Stimulated activated CD4-positive, alpha-beta T cell treated with anti-CD3 and anti-CD28 coated beads, Interleukin-4, amount 100 ng/mL, for 1 hour (primary cell): ENCODE results near the gene ADARB1.

Experiments used
- DNase-seq: peaks from one replicate; pipeline ENCODE4 v3.0.0-alpha.2; 2020

Gene ADARB1

DNA sequence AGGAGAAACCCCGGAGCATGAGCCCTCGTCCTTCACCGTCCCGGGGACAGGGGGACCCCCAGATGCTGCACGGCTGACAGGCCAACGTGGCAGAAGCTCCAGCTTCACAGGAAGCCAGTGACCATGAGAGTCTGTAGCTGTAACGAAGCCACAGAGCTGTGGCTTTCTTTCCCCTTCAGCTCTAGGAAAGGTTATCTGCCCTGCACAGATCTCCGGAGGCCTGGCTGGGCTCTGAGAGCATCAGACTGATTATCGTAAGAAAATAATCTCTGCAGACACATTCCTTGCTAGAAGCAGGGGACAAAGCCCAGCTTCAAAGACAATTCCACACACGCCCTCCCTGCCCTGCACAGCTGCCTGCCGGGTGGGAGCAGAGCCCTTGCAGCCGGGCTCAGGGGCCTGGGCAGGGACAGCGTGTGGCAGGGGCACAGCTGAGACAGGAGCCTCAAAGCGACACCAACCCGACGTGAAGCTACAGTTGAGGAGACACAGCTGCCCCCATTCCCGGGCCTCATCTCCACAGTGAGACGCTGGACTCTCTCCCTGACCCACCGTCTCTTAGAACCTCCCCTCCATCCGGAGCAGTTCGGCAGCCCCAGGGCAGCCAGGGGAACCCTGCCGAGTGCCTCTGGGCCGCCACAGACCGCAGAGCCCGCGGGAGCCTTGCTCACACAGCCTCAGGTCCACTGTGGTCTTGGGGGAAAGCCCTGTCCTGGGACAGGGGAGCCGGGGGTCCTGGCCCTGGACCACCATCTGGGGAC lies 182.7 kb downstream of the ADARB1 start:
- no peak for DNase-seq

GRCh38 chr21:45257673-45258341 lies 183.4 kb downstream of the ADARB1 start:
- DNase-seq, result no peak

DNA sequence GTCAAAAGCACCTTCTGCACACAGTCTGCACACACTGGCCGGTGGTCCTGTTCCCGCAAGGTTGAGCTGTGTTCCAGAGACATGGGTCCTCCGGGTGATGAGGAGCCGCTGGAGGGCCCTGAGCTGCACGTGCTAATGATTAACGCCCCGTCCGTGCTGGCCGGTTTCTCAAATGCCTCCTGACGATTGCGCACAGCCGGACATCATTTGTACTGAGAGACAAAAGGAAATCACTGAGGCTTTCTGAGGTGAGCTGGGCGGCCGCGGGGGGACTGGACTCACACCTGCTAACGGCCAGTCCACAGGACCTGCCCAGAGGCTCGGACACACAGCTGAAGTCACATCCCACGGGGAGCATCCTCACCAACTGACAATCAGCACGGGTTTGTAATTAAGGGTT lies 184.1 kb downstream of the ADARB1 start:
- DNase-seq, result no peak

- DNase-seq, result no peak
Observed at GRCh38 chr21:45259206-45259840, 184.9 kb downstream of the ADARB1 start.

DNA sequence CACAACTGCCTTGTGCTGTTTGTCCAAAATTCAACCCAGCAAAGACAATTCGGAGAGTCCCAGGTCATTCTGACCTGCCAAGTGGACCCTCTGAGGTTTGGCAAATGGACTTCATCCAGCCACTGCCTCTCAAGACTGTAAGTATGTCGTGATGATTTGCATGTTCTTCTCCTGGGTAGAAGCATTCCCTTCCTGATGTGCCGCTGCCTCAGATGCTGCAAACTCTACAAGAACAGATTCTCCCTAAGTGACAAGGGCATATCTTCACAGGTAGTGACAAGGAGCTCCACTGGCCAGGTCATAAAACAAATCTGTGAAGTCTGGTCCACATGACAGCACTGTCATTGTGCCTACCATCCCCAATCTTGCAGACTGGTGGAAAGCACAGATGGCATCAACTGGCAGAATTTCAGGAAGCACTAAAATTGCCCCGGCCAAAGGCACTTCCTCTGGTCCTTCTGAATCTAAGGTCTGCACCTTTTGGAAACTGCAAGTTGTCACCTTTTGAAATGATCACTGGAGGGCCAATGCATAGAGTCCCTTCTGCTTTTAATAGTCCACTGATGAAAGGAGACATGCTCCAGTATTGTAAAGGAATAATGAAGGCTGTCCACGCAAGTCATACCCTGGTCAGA lies 185.9 kb downstream of the ADARB1 start:
- no peak for DNase-seq

DNA sequence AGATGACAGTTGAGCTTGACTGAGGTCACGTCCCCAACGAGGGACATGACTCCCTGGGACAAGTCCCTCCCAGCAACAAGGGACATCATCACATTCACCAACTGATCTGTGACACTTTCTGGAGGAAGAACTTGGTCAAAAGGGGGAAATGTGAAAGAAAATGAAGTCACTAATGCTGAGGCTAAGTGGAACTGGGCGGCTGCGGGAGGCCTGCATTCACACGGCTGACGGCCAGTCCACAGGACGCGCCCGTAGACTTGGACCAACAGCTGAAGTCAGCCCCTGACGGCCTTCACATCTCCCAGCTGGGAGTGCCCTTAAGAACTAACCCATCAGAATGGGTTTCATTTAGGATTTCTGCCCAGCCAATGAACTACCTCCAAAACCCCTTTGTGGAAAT lies 186.7 kb downstream of the ADARB1 start:
- DNase-seq, result no peak

GRCh38 chr21:45262041-45262581 lies 187.7 kb downstream of the ADARB1 start:
- no peak for DNase-seq

DNA sequence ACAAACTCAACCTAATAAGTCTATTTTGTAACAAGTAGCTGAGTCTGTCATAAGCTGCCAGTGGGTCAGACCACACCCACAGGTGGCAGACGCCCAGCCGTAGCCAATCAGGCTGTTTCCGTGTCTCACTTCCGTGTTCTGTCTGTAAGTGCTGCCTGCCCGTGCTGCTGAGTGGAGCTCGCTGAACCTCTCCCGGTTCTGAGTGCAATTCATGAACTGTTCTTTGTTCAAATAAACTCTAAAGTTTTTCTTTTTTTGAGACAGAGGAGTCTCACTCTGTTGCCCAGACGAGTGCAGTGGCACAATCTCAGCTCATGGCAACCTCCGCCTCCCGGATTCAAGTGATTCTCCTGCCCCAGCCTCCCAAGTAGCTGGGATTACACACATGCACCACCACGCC lies 188.2 kb downstream of the ADARB1 start:
- no peak for DNase-seq

DNA sequence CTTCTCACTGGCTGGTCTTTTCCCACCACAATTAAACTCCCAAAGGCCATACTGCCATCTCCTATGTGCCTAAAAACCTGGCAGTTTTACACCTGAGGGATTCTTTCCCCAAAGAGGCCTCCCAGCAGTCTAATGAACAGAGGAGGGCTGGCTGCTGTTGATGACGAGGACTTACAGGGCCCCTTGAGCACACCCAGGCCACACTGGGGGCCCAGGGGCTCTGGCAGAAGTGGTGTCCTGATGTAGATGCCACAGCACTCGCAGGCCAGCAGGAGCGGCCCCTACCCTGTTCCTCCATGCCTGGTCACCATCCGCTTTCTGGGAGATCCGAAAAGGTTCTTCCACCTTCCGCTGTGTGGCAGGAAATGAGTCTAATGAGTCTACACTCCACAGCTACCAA lies 189.2 kb downstream of the ADARB1 start:
- no peak for DNase-seq

DNA sequence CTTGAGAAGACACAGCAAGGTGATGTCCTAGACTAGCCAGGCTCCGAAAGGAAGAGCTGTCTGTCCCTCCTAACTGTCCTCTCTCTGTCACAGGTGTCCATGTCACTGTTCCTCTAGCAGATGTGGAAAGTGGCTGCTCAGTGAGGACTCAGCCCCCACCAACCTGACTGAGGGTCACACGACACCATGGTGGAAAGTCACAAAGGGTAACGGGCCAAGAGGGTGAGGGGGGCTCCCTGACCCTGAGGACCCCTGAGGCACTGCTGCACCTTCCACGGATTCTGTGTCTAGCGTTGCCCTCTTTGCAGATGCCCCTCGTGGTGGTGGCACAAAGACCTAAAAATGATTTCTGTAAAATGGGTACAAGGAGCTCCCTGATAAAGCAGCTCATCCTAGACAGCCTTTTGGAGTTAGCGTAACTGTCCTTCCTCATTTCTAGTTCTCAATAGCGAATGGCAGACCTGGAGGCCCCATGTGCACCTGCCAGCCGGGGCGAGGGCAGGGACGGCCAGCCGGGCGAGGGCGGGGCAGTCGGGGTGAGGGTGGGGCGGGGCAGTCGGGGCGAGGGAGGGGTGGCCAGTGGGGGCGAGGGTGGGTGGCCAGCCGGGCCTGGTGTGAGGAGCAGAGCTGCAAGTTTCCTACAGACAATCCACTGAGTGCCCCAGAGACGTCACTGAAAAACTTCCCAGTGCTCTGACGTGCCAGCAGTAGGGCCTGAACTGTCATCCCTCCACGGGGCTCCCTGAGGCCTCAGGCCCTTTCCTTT lies 189.9 kb downstream of the ADARB1 start:
- DNase-seq, result no peak

- DNase-seq, result no peak
Observed at GRCh38 chr21:45264912-45265515, 190.6 kb downstream of the ADARB1 start.

DNA sequence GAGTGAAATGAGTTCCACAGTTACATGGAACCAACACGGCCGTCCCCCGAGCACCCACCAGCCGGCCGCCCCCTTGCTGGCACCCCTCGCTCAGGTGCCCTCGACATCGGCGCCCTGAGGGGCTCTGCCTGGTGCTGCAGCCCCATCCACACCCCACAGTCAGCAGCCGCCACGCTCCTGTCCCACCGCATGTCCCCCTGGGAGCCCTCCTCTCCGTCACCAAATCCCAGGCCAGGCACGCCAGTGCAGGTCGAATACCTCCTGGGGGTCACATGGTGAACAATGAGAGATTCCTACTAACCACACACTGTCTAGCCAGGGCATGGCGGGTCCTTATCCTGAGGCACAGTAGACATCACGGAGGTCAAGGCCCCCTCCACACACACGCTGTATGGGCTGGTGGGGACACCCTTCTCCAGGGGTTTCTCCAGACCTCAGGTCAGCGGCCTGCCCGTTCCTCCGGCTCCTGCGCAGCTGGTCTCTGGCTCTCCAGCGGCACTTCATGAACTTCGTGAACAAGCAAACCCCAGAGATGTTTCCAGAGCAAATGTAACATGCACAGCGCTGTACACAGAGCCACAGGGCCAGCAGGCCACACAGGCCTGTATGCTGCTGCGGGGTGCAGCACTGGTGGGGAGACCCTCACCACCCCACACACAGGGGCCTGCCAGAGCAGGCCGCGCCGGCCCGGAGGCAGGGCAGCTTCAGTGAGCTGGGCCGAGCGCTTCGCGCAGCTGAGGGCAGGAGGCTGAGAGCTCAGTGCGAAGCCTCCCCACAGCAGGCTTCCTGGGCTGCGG lies 191.5 kb downstream of the ADARB1 start:
- DNase-seq, result no peak

GRCh38 chr21:45266518-45267389 lies 192.4 kb downstream of the ADARB1 start:
- peak; percentile 34 for DNase-seq

- no peak for DNase-seq
Observed at GRCh38 chr21:45267390-45267760, 193.0 kb downstream of the ADARB1 start.

DNA sequence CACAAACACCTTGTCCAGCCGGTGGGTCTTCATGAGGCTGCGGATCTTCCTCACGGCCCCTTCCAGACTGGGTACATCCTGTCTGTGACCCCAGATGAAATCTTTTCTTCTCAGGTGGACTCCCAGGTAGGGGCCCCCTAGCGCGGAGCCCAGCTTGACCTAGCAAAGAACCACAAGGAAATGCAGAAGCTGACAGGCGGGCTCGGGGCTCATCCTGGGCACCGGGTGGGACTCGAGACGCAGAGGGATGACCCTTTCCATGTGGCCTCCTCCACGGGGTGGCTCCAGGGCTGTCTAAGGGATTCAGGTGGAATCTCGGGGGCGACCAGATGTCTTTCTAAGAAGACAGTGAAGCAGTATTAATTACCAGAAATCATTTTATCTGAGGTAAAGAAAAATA lies 195.5 kb downstream of the ADARB1 start:
- DNase-seq, result no peak

DNA sequence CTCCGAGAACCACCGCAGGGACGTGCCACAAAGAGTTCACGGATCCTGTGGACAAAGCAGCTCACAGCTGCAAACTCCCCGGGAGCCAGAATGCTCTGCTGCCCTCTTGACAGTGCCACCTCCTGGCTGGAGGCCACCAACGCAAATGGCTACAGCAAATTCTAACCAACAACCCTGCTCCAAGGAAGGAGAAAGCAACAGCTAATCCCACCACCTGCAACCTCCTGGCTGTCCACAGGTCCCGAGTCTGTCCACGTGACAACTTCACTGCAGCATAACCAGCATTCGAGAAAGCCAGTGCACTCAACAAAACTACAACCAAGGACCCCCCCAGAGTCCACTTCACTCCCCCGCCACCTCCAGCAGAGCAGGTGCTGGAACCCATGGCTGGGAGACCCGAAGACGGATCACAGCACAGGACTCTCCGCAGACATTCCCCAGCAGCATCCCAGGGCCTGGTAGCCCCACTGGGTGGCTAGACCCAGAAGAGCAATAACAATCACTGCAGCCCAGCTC lies 196.0 kb downstream of the ADARB1 start:
- no peak for DNase-seq
